Retina (tissue), 1 donor: ENCODE results near the gene MRPL44.

Experiments used
- DNase-seq: peaks from one replicate; pipeline ENCODE4 v3.0.0-alpha.2; 2016

The MRPL44 gene

GRCh38 chr2:224011837-224012236, 54.6 kb downstream of the MRPL44 start:
- no peak for DNase-seq

- DNase-seq, result no peak
These were observed 57.1 kb downstream of the MRPL44 start for GRCh38 chr2:224014336-224014735.

GRCh38 chr2:224016963-224017362, 59.7 kb downstream of the MRPL44 start:
- DNase-seq, result no peak
